Cardiac muscle cell (in vitro differentiated cells and primary cell): ENCODE data around the gene SMAD7. TPM values are rescaled to one million over a fixed set of nuclear protein-coding genes. Genes with fewer than 3 reads are reported as not detected.

Experiments
- DNase-seq, 2 donors: peaks; one replicate each; pipeline versions ENCODE4 v3.0.0 to v3.0.0-alpha.2; 2010 to 2017; ENCODE audit warnings: low read depth in 1 of 2, low spot score in 1 of 2
- H3K27ac ChIP-seq: fragments of 200-600 bp; sonication (generic); 2 replicates; pipeline ENCODE4 v1.5.1; 2016
- H3K27me3 ChIP-seq: fragments of 200-600 bp; sonication (generic); 2 replicates; pipeline ENCODE4 v1.6.0; 2016; ENCODE audit warnings: control low read depth
- H3K36me3 ChIP-seq: fragments of 200-600 bp; sonication (generic); 2 replicates; pipeline ENCODE4 v1.5.1; 2016; ENCODE audit warnings: control low read depth
- H3K4me1 ChIP-seq: fragments of 200-600 bp; sonication (generic); 2 replicates; pipeline ENCODE4 v1.8.1; 2017; ENCODE audit warnings: low read depth, mild to moderate bottlenecking, mixed run types
- H3K4me3 ChIP-seq: fragments of 200-600 bp; sonication (generic); 2 replicates; pipeline ENCODE4 v1.5.1; 2016; ENCODE audit warnings: mild to moderate bottlenecking
- H3K9me3 ChIP-seq: fragments of 200-600 bp; sonication (generic); 2 replicates; pipeline ENCODE4 v1.5.1; 2017; ENCODE audit warnings: low read depth, mild to moderate bottlenecking, control low read depth
- CTCF ChIP-seq: IDR thresholded peaks from 2 replicates; pipeline ENCODE4 v1.5.1; 2012; ENCODE audit warnings: low read depth, mild to moderate bottlenecking, low read length
- polyA plus RNA-seq: library from polyadenylated mRNA; unstranded; fragments of >200 nt; fragmentation: Nextera tagmentation; extraction: Ambion mirVana; gene quantifications from 2 replicates; pipeline ENCODE4 v1.2.1, GENCODE V29; 2016
- total RNA-seq: library from RNA; depleted of rRNA; stranded (reverse); fragments of >200 nt; gene quantifications from 2 replicates; pipeline ENCODE4 v1.2.3, GENCODE V29; 2016

SMAD7 gene
- total and polyA plus RNA-seq, 2 experiments from 2014 or later: 60.1 to 129 TPM

- TF ChIP-seq CTCF: no peak
- Histone ChIP-seq H3K27me3 (no peaks in the 10 kb centered on the region), H3K36me3 (peaks cover 4% of the 10 kb centered on the region), H3K4me1 (peaks cover 87% of the 10 kb centered on the region), H3K4me3 (peak overlapping the region; percentile 8), H3K9me3 (no peaks in the 10 kb centered on the region), H3K27ac (peak overlapping the region; percentile 84)
- DNase-seq: peak; percentile 58
These were observed 15.9 kb downstream of the SMAD7 start for GRCh38 chr18:48934723-48935432.

GRCh38 chr18:48934415-48934722 is 16.4 kb downstream of the SMAD7 start:
- Histone ChIP-seq H3K4me3 (no peak overlapping the region), H3K27ac (peak overlapping the region; percentile 84), H3K36me3 (peaks cover 4% of the 10 kb centered on the region), H3K9me3 (no peaks in the 10 kb centered on the region), H3K27me3 (no peaks in the 10 kb centered on the region), H3K4me1 (peaks cover 87% of the 10 kb centered on the region)
- TF ChIP-seq CTCF: no peak
- DNase-seq: no peak

- Histone ChIP-seq H3K36me3 (peaks cover 4% of the 10 kb centered on the region), H3K9me3 (no peaks in the 10 kb centered on the region), H3K27ac (peak overlapping the region; percentile 84), H3K4me3 (no peak overlapping the region), H3K4me1 (peaks cover 87% of the 10 kb centered on the region), H3K27me3 (no peaks in the 10 kb centered on the region)
- DNase-seq: no peak
- TF ChIP-seq CTCF: no peak
These were observed 17.0 kb downstream of the SMAD7 start for GRCh38 chr18:48933578-48934414.

- no peaks in the 10 kb centered on the region for H3K27me3 ChIP-seq
- no peaks in the 10 kb centered on the region for H3K9me3 ChIP-seq
- TF ChIP-seq CTCF: no peak
- H3K4me1 ChIP-seq: peaks cover 87% of the 10 kb centered on the region
- no peak for DNase-seq
- no peak overlapping the region for H3K4me3 ChIP-seq
- peaks cover 4% of the 10 kb centered on the region for H3K36me3 ChIP-seq
- peak overlapping the region; percentile 84 for H3K27ac ChIP-seq
These were observed 17.8 kb downstream of the SMAD7 start for GRCh38 chr18:48932822-48933510.

GRCh38 chr18:48932462-48932818 is 18.3 kb downstream of the SMAD7 start:
- no peak for TF ChIP-seq CTCF
- no peaks in the 10 kb centered on the region for H3K9me3 ChIP-seq
- no peak overlapping the region for H3K4me3 ChIP-seq
- peaks cover 4% of the 10 kb centered on the region for H3K36me3 ChIP-seq
- DNase-seq: no peak
- H3K27ac ChIP-seq: peak overlapping the region; percentile 84
- H3K4me1 ChIP-seq: peaks cover 87% of the 10 kb centered on the region
- no peaks in the 10 kb centered on the region for H3K27me3 ChIP-seq
